A673 (cell line): ENCODE results near the gene TTC3.

ENCODE experiments used
- CTCF ChIP-seq: fragments of 300-800, 200-600 bp; sonication (generic); conservative IDR thresholded peaks from 2 replicates; pipeline ENCODE4 v1.5.1; 2017; ENCODE audit warnings: low read depth, mild to moderate bottlenecking, antibody characterized with exemption, low read length, moderate library complexity, mixed read lengths
- EZH2 ChIP-seq: fragments of 200-600 bp; sonication (generic); IDR thresholded peaks from 2 replicates; pipeline ENCODE4 v1.6.1; 2017; ENCODE audit warnings: borderline replicate concordance, low read depth, mild to moderate bottlenecking, mixed read lengths, antibody characterized with exemption, low read length; ENCODE audit not compliant: poor library complexity, severe bottlenecking

- TF ChIP-seq CTCF, result no peak
- no peak for TF ChIP-seq EZH2
Observed at GRCh38 chr21:37168666-37169065, 95.6 kb downstream of the TTC3 start.
